ENCODE data around the gene PCSK9.

Gene PCSK9

DNA sequence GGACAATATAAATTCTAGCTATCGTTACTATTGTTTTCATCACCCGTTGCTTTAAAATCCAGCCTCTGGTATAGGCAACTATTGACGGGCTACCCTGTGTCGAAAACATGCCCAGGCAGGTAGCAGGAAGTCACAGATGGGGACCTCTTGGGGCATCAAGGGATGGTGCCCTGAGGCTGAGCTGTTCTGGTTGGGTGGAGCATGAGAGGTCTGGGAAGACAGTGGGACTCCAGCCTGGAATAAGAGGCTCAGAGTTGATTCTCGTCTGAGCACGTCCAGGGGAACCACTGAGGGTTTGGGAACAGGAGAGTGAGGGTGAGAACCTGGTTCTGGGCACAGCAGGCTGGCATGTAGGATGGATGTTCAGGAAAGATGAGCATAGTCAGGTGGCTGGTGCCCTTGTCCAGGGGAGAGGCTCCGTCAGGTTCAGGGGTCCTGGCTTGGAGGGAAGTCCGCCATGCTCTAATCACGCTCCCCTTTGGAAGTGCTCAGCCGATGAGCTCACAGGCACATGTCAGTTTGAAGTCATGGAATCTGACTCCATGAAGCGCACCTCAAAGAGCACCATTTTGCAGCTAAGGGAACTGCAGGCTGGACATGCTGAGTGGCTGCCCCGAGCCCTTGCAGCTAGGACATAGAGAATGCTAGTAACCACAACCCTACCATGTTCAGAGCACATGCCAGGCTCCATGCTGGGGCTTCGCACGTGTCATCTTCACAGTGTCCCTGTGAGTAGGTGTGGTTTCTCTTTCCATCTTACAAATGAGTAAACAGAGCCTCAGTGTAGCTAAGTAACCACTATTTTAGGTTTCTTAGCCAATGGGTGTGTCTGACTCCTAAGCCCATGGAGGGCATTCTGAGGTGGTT, 21.0 kb downstream of the PCSK9 start:
- no peak for DNase-seq

DNA sequence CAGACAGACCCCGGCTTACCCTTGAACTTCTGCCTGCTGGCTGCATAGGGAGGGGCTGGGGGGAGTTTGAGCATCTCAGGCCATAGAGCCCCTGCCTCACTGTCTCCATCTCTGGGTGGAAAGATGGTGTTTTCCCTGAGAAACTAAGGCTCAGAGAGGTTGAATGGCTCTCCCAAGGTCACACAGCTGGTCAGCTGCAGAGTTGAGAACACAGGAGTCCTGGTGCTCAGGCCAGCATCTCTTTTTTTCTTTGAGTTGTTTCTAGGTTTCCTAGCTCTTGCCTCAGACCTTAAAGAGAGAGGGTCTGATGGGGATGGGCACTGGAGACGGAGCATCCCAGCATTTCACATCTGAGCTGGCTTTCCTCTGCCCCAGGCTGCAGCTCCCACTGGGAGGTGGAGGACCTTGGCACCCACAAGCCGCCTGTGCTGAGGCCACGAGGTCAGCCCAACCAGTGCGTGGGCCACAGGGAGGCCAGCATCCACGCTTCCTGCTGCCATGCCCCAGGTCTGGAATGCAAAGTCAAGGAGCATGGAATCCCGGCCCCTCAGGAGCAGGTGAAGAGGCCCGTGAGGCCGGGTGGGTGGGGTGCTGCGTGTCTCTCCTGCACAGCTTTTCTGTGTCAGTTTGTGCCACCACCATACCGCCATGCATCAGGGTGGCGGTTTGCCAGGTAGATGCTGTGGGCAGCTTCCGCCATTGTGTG, 21.8 kb downstream of the PCSK9 start:
- DNase-seq = no peak

DNA sequence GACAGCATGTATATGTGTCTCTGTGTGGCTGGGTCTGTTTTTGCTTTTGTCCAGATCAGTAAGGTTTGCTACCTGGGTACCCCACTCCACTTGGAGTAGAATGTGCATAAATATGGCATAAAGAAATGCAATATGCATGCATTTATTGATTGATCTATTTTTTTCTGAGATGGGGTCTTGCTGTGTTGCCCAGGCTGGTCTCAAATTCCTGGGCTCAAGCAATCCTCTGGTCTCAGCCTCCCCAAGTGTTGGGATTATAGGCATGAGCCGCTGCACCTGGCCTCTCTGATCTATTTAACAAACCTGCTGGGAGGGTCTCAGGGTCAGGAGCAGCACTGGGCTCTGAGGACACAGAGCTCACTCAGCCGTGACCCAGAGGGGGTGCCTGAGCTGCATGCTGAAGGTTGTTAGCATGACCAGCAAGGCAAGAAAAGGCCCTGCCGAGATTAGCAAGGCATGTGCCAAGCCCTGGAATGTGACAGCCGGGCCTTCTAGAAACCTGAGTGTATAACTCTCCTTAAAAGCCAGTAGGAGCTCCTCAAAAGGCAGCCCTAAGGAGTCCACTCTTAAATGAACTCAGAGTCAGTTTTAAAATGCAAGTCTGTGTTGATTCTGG, 22.5 kb downstream of the PCSK9 start:
- DNase-seq = no peak

DNA sequence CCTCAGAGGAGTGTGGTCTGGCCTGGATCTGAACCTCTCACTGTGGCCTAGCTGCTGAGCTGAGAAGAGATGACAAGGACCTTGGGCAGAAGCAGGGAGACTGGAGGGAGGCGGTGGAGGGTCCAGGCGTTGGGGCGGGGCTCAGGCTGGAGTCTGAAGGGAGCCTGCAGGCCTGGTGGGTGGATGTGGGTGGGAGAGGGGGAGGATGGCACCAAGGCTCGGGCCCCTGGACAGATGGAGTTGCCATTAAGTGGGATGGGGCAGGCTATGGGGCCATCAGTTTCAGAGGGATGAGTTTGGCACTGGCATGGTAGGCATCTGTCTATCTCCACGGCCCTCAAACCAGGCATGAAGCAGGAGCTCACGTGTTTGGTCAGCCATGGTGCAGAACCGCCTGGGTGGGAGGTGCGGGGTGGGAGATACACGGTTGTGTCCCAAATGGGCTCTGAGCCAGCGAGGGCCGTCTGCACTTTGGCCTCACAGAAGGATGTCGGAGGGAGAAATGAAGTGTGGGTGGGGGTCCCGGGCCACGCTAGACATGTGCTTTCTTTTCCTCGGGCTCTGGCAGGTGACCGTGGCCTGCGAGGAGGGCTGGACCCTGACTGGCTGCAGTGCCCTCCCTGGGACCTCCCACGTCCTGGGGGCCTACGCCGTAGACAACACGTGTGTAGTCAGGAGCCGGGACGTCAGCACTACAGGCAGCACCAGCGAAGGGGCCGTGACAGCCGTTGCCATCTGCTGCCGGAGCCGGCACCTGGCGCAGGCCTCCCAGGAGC, 23.6 kb downstream of the PCSK9 start:
- DNase-seq = no peak

DNA sequence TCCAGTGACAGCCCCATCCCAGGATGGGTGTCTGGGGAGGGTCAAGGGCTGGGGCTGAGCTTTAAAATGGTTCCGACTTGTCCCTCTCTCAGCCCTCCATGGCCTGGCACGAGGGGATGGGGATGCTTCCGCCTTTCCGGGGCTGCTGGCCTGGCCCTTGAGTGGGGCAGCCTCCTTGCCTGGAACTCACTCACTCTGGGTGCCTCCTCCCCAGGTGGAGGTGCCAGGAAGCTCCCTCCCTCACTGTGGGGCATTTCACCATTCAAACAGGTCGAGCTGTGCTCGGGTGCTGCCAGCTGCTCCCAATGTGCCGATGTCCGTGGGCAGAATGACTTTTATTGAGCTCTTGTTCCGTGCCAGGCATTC, 24.2 kb downstream of the PCSK9 start:
- no peak for DNase-seq

DNA sequence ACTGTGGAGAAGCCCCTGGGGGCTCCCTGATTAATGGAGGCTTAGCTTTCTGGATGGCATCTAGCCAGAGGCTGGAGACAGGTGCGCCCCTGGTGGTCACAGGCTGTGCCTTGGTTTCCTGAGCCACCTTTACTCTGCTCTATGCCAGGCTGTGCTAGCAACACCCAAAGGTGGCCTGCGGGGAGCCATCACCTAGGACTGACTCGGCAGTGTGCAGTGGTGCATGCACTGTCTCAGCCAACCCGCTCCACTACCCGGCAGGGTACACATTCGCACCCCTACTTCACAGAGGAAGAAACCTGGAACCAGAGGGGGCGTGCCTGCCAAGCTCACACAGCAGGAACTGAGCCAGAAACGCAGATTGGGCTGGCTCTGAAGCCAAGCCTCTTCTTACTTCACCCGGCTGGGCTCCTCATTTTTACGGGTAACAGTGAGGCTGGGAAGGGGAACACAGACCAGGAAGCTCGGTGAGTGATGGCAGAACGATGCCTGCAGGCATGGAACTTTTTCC, 24.8 kb downstream of the PCSK9 start:
- DNase-seq = no peak

DNA sequence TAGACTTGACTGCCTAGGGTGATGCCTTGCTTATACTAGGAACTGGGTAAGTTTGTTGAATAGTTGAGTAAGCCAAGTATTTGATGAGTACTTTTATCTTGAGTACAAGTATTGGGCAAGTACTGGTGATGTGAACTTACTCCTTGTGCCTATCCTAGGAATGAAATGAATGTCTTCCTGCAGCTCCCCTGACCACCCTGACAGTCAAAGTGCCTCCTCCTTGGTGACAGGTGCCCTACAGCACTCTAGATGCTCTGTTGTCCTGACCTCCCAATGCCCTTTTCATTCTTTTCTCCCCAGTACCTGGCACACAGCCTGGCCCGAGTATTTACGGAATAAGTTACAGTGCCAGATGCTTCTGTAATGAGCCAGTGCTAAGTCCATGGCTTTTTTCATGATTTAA, 25.5 kb downstream of the PCSK9 start:
- DNase-seq = no peak

DNA sequence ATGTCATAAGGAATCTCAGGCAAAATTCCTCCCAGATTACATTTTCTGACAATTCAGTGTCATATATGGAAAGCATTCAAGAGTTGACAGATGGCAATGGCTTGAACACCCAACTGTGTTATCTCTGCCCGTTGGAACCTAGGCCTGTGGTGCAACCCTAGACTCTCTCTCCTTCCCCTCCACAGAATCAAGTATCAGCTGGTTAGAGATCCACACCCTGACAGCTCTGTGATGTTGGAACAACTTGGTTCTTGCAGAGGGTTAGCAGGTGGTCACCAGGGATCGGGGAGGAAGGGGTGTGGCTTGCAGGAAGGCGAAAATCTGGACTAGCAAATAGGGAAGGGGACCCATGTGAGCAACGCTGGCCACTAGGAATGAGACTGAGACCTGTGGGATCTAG, 26.3 kb downstream of the PCSK9 start:
- no peak for DNase-seq

DNA sequence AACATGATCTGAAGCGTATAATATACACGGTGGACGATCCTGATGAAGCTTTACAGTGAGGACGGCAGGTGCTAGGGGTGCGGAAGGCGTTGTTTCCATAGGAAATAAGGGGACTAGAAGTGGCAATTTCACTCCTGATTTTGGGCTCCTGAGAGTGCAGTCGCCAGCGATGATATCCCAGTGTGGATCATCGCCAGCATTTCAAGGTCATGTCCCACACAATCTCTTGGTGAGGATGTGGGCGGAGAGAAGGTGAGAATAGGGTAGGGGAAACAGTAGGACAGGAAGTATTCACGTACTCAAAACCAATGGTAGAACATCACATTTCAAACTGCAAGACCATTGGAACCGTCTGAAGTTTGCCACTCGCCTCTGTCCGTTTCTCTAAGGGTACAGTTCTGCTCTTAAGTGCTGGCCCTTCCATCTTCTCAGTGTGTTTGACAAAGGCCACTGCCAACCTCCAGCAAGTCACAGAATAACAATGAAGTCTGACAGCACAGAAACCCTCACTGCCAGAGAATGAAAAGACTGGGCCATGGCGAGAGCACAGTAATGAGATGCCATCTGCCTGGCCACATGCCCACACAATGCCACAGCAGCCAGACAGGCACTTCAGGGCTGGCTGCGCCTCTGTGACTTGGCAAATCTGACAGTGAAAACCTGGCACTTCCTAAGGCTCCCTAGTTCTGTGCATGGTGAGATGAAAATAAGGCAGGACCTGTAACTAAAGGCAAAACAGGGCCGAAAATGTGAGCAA, 27.9 kb downstream of the PCSK9 start:
- no peak for DNase-seq

DNA sequence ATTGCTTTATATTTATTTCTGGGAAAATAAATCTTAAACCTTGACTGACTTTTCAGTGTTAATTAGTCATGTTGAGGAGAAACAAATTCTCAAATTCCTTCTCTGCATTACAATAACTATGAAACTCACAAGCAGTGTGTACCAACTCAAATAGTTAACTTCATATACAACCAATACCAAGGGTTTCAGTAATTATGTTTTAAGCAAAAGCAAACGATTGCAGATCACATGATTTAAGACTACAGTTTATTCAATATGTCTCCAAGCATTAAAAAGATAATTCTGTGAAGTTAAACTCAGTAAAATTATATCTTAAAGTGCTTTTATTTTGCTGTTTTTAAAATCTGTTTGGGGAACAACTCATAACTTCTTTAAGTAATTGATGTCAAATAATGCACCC, 28.6 kb downstream of the PCSK9 start:
- no peak for DNase-seq

DNA sequence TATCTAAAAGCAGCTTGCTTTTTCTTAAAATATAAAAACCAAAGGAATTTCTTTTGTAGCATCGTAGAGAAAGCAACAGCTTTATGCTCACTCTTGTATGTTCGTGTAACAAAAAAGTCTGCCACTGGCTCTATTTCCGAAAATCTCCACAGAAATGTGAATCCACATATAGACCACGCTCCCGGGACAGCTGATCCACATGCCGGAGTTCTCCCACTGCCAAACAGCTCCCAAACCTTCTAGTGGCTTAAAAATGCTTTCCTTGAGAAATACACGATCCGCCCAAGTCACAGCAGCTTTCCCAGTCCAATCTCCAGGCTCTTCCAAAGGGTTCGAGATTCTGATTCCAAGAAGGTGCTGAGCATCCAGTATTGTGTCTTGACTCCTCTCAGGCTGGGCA, 29.3 kb downstream of the PCSK9 start:
- DNase-seq = no peak

DNA sequence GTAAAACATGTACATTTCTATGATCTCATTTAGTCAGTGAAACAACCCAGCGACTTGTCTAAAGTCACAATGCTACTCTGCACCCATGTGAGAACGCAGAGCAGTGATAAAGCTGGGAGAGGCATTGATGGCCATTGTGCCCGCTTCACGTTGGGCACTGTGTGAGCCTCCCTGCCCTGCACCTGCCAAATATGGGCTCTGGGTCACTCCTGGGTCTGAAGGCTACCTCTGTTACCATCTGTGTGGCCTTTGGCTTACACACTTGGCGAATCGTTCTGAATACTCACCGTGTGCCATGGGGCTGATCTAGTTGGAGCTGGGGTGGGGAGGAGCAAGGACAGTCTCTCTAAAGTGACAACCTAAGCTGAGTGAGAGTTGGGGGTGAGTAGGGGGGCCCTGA, 29.9 kb downstream of the PCSK9 start:
- DNase-seq = no peak

DNA sequence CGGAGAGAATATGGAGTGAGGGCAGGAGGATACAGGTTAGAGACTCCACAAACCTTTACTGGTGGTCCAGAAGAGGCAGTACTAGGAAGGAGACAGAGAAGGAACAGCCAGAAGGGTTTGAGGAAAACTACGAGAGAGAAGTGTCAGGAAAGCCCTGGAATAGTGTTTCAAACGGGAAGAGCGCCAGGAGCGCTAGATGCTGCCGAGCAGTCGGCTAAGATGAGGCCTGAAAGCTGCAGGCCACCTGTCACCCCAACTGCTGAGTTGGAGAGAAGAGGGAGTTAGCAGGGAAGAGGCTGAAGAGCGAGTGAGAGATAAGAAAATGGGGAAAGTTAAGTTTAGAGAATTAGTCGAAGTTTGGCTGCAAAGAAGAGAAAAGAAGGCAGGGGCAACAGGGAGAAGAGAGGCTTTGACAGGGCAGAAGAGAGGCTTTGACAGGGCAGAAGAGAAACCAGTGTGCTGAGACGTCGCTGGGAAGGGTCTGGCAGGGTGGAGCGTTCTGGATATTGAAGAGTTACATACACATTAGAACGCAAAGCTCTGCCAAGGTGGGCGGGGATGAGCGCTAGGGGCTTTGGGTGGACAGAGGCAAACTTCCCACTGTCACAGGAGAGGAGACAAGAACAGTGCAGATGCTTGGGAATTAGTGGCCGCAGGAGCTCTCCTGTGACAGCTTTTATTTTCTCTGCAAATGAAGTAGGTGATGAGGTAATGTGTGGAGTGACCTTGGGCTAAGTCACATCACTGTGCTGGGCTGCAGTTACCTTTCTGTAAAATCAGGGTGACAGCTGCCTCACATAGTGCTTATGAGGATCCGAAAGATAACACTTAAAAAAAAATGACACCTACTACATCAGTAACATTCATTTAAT, 31.2 kb downstream of the PCSK9 start:
- DNase-seq = no peak

DNA sequence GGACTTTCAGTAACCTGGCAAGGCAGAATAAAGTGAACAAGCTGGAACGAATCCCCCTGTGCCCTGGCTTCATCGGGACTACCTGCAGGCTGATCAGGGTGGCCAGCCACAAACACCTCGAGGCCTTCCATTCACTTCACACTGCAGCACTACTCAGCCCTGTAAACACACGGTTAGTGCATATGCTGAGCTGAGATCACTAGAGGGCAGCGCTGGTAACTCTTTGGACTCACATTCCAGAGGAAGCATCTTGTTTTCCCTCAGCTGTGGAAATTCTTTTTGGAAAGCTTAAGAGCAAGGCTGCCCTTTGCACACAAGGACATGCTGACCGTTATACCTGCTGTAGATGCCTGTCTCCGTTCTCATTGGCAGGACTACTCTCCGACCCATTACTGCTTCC, 32.1 kb downstream of the PCSK9 start:
- DNase-seq = no peak

DNA sequence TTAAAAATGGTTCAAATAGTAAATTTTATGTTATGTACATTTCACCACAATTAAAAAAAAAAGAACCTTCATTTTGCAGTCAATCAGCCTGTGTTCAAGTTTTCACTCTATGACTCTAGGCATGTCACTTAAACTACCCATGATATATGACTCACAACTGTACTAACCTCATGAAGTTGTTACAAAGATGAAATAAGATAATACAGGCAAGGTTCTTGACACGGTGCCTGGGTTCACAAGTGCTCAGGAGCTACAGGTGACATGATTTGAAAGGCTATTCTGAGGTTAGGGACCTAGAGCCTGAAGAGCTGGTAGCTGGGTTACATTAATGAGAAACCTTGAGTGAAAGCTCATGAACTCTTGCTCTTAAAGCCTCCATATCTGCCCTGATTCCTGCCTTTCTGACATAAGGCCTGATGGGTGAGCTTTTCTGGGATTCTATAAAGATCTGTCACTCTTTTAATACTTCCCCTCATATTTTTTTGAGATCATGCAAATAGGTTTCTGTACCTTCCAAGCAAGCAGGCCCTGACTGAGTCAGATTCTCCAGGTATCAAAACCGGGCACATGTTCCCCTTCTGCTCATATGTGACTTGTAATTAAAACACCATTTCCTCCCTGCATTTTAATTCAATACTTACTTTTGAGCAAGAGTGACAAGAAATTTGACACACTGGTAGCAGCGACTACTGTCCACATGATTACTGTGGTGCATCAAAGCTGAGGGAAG, 34.0 kb downstream of the PCSK9 start:
- DNase-seq = no peak

DNA sequence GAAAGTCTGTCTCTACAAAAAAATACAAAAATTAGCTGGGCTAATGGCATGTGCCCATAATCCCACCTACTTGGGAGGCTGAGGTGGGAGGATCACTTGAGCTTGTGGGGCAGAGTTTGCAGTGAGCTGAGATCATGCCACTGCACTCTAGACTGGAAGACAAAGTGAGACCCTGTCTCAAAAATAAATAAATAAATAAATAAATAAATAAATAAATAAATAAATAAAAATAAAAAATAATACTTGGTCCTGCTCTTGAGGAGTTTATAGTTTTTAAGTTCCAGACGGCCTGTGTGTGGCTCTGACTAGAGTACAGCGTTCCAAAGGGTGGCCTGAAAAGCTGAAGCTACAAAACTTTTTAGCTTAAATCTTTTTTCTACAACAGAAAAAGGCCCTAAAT, 35.1 kb downstream of the PCSK9 start:
- no peak for DNase-seq

DNA sequence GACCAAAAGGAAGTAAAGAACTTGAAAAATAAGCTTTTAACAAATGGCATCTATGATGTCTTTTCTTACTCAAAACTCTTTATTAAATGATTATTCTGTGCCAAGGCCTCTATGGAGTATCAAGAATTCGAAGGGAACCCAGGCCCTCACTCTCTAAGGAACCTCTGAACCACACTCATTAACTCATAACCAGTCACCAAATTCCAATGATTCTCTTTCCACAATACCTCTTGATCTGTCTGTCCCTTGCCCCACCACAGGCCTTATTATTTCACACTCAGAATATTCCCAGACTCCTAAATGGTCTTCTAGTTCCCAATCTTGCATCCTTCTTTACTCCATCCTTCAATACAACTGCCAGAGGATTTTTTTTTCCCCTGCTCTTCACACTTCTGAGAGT, 37.0 kb downstream of the PCSK9 start:
- no peak for DNase-seq

DNA sequence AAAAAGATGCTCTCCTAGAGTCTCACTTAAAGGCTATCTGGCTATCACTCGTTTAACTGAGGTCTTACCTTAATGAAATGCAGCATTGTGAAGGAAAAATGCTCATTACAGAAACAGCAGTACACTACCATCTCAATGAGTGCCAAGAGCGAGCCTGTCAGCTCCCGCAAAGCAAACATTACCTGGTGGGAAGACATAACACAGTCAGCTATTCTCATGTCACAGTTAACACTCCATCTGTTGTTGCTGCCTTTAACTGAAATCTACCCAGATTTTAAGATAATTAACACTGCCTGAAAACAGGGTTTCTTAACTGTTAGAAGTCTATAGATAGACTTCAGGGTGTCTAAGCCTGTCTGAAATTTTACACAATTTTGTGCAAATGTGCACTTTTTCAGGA, 39.1 kb downstream of the PCSK9 start:
- DNase-seq = no peak

DNA sequence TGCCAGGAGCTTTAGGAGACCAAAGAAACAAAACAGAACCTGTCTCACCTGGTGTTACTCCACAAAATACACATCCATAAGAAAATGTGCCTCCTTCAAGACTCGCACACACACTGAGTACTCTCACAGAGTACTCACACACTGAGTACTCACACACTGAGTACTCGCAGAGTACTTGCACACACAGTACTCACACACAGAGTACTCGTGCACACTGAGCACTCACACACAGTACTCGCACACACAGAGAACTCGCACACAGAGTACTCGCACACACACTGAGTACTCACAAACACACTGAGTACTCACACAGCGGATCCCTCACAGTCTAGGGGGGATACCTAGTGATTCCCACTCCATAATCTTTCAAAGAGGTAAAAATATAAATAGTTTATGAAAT, 40.3 kb downstream of the PCSK9 start:
- no peak for DNase-seq

DNA sequence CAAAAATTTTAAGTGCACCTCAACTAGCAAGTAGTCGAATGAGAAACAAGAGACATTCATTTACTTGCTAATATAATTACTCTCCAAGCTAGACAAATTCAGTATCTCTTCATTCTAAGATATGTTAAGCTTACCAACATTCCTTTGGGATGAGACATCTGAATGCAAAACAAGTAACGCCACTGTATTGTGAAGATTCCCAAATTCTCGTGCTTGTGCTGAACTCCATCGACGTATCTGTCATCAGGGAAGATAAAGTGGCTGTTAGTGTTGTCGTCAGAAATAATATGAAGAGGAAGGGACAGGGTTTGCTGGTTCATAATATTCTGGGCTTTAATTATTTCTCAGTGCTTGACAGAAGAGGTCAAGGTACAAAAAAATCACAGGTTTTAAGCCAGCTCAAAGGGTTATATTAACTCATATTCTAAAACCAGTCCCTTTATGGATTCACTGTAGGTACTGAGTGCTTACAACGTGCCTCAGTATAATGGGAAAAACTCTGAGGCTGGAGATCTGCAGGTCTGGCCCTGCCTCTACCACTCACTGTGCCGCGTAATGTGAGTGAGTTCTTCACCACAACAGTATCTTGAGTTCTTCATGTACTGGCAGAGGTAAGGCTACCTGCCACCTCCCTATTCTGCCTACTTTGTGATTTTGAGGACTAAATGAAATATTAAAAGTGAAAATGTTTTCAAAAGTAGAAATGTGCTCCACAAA, 42.0 kb downstream of the PCSK9 start:
- no peak for DNase-seq

All from GDM1 (cell line).